ENCODE data around the gene TAF4B.

GRCh38 chr18:26416652-26417150, 190.5 kb downstream of the TAF4B start:
- TF ChIP-seq CTCF (IDR thresholded peaks at IDR 0.05) (no peak), FOXM1 (IDR thresholded peaks at IDR 0.05; ENCODE audit: low read depth) (no peak), EP300 (IDR thresholded peaks at IDR 0.05; ENCODE audit: borderline replicate concordance in 1 of 2, low read depth in 1 of 2, low read length in 1 of 2) (no peak), GATA2 (CRISPR knock-in tag; IDR thresholded peaks at IDR 0.05) (no peak)
- TF ChIP-seq, protein P1, sequence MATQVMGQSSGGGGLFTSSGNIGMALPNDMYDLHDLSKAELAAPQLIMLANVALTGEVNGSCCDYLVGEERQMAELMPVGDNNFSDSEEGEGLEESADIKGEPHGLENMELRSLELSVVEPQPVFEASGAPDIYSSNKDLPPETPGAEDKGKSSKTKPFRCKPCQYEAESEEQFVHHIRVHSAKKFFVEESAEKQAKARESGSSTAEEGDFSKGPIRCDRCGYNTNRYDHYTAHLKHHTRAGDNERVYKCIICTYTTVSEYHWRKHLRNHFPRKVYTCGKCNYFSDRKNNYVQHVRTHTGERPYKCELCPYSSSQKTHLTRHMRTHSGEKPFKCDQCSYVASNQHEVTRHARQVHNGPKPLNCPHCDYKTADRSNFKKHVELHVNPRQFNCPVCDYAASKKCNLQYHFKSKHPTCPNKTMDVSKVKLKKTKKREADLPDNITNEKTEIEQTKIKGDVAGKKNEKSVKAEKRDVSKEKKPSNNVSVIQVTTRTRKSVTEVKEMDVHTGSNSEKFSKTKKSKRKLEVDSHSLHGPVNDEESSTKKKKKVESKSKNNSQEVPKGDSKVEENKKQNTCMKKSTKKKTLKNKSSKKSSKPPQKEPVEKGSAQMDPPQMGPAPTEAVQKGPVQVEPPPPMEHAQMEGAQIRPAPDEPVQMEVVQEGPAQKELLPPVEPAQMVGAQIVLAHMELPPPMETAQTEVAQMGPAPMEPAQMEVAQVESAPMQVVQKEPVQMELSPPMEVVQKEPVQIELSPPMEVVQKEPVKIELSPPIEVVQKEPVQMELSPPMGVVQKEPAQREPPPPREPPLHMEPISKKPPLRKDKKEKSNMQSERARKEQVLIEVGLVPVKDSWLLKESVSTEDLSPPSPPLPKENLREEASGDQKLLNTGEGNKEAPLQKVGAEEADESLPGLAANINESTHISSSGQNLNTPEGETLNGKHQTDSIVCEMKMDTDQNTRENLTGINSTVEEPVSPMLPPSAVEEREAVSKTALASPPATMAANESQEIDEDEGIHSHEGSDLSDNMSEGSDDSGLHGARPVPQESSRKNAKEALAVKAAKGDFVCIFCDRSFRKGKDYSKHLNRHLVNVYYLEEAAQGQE (IDR thresholded peaks at IDR 0.05; ENCODE audit: low read depth, low read length), result no peak

All from SK-N-SH (cell line).